Measurements from ENCODE around the gene TBC1D20.

GRCh38 chr20:444117-444516 lies 18.2 kb downstream of the TBC1D20 start:
- TF ChIP-seq, protein P1, sequence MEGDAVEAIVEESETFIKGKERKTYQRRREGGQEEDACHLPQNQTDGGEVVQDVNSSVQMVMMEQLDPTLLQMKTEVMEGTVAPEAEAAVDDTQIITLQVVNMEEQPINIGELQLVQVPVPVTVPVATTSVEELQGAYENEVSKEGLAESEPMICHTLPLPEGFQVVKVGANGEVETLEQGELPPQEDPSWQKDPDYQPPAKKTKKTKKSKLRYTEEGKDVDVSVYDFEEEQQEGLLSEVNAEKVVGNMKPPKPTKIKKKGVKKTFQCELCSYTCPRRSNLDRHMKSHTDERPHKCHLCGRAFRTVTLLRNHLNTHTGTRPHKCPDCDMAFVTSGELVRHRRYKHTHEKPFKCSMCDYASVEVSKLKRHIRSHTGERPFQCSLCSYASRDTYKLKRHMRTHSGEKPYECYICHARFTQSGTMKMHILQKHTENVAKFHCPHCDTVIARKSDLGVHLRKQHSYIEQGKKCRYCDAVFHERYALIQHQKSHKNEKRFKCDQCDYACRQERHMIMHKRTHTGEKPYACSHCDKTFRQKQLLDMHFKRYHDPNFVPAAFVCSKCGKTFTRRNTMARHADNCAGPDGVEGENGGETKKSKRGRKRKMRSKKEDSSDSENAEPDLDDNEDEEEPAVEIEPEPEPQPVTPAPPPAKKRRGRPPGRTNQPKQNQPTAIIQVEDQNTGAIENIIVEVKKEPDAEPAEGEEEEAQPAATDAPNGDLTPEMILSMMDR (IDR thresholded peaks at IDR 0.05; ENCODE audit: insufficient read depth, low read depth, low read length): no peak
- no peak for TF ChIP-seq EZH2 (IDR thresholded peaks at IDR 0.05; ENCODE audit: insufficient read depth, low read length)

Measured in astrocyte (in vitro differentiated cells and primary cell).